T-cell (primary cell): ENCODE data around the gene COL8A2. TPM values are rescaled to one million over a fixed set of nuclear protein-coding genes. Genes with fewer than 3 reads are reported as not detected.

Experiments used
- ATAC-seq, 4 experiments: fragments of 200-7000 bp in 3 of 4; fragments of 150-1000 bp in 1 of 4; cut with Tn5 transposase; replicated peaks in 1 of 4; 1 replicate in 3 of 4; 2 replicates in 1 of 4; pipeline ENCODE4 v1.10.0; 2021; ENCODE audit warnings: moderate library complexity in 3 of 4, mild to moderate bottlenecking in 2 of 4, moderate number of reproducible peaks in 1 of 4
- CTCF ChIA-PET, 2 donors: fragments of 300-600 bp; sonication (Branson Sonifier 250); formaldehyde crosslinking; loops; one replicate each; lab custom pipeline; 2022; ENCODE audit warnings: antibody characterized with exemption in 2 of 2; lab: Charles Lee
- POLR2A ChIA-PET, 2 donors: fragments of 300-600 bp; sonication (Branson Sonifier 250); formaldehyde crosslinking; loops; one replicate each; lab custom pipeline; 2022; ENCODE audit warnings: antibody characterized with exemption in 2 of 2; lab: Charles Lee
- DNase-seq, 35 experiments: peaks; one replicate each; pipeline versions ENCODE4 v3.0.0 to v3.0.0-alpha.2; 2013 to 2023
- H3K27ac ChIP-seq: one replicate; pipeline ENCODE4 v1.5.1; 2013; ENCODE audit warnings: low read length
- H3K27me3 ChIP-seq, 2 experiments: replicated peaks in 1 of 2; 1 replicate in 1 of 2; 2 replicates in 1 of 2; pipeline versions ENCODE4 v1.6.1 to v1.7.0; 2013; ENCODE audit warnings: low read length in 1 of 2, mixed read lengths in 1 of 2; ENCODE audit not compliant: control insufficient read depth in 2 of 2, insufficient read depth in 2 of 2; ENCODE audit errors: extremely low read depth in 1 of 2
- H3K36me3 ChIP-seq, 2 donors: 1 replicate in 1 of 2; 2 replicates in 1 of 2; pipeline versions ENCODE4 v1.6.1 to v1.7.0; 2013; ENCODE audit warnings: low read length in 1 of 2; ENCODE audit not compliant: control insufficient read depth in 2 of 2, insufficient read depth in 1 of 2; ENCODE audit errors: extremely low read depth in 1 of 2
- H3K4me1 ChIP-seq, 2 experiments: 1 replicate in 1 of 2; 2 replicates in 1 of 2; pipeline versions ENCODE4 v1.6.1 to v1.7.0; 2013; ENCODE audit warnings: low read length in 2 of 2, mixed read lengths in 1 of 2; ENCODE audit not compliant: insufficient read depth in 2 of 2, control insufficient read depth in 1 of 2; ENCODE audit errors: extremely low read depth in 1 of 2
- H3K4me3 ChIP-seq, 2 donors: 1 replicate in 1 of 2; 2 replicates in 1 of 2; pipeline versions ENCODE4 v1.5.1 to v1.7.0; 2013; ENCODE audit warnings: mild to moderate bottlenecking in 2 of 2, low read length in 1 of 2, moderate library complexity in 1 of 2; ENCODE audit not compliant: control insufficient read depth in 1 of 2; ENCODE audit errors: extremely low read depth in 1 of 2
- H3K9me3 ChIP-seq: 2 replicates; pipeline ENCODE4 v1.7.0; 2013
- H3K27ac Mint-ChIP-seq, 2 donors: one replicate each; pipeline ENCODE4 v1.8.0; 2020 to 2021; ENCODE audit warnings: mild to moderate bottlenecking in 2 of 2, mixed read lengths in 2 of 2
- H3K27me3 Mint-ChIP-seq, 2 donors: one replicate each; pipeline ENCODE4 v1.8.0; 2021 to 2022; ENCODE audit warnings: mixed read lengths in 2 of 2
- H3K36me3 Mint-ChIP-seq: one replicate; pipeline ENCODE4 v1.8.0; 2021; ENCODE audit warnings: mixed read lengths
- H3K4me1 Mint-ChIP-seq, 3 donors: one replicate each; pipeline ENCODE4 v1.8.0; 2020 to 2022; ENCODE audit warnings: mixed read lengths in 3 of 3, mild to moderate bottlenecking in 1 of 3
- H3K4me3 Mint-ChIP-seq, 3 donors: one replicate each; pipeline ENCODE4 v1.8.0; 2020 to 2022; ENCODE audit warnings: mild to moderate bottlenecking in 3 of 3, mixed read lengths in 3 of 3, moderate library complexity in 3 of 3
- H3K9me3 Mint-ChIP-seq, 3 donors: one replicate each; pipeline ENCODE4 v1.8.0; 2020 to 2022; ENCODE audit warnings: mixed read lengths in 3 of 3
- WGBS: methylation state at CpG from one replicate; pipeline ENCODE4 v1.1.5; 2013; ENCODE audit warnings: missing lambda C conversion rate; ENCODE audit not compliant: insufficient coverage; 5-methylcytosine and 5-hydroxymethylcytosine counted together
- total RNA-seq, 35 experiments: library from RNA in 6 of 35; stranded (reverse) in 6 of 35; fragments of 120-200 nt in 1 of 35; gene quantifications; one replicate each; pipeline versions ENCODE4 v1.2.1 to v1.2.4 and lab custom pipeline; 2013 to 2026

The COL8A2 gene
- total RNA-seq, 5 donors from 2014 or later (not counting 1 experiment from before 2014, with no cell fraction given), result 0.08 to 0.15 (median 0.09) TPM; not detected in 1

DNA sequence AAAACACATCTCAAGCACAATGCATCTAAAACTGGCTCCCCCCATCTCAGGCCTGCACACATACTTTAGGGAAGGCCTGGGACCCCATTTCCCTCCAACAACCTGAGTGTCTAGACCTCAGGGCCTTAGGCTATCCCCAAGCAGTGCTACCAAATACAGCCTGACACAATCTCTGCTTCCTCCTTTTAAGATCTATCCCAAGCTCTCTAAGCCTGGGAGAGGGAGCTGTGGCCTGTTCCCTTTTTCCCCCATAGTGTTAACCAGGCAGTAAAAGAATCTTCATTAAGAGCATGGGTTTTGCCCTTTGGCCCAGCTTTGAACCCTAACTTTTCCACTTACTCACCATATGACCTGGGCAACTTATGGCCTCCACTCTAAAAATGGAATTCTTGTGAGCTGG, 10.8 kb upstream of the COL8A2 start:
- H3K4me3 Mint-ChIP-seq, result no peak overlapping the region
- ATAC-seq (no peak), DNase-seq (no peak)
- H3K27me3 ChIP-seq, result no peaks in the 10 kb centered on the region
- CTCF ChIA-PET, result interaction anchor here in 1 of 2 donors (0.6 to 1.6 kb wide), 2 partner anchors 146 to 150 kb away, joined by 3 to 5 read pairs; no protein-coding TSS in a partner anchor
- no peak overlapping the region for H3K4me3 ChIP-seq
- peaks cover 11 to 40% of the 10 kb centered on the region in 2 donors for H3K36me3 ChIP-seq
- H3K27me3 Mint-ChIP-seq, result no peaks in the 10 kb centered on the region
- POLR2A ChIA-PET, result no interaction called here
- H3K27ac Mint-ChIP-seq, result peak overlapping the region in 1 of 2 donors; percentile 77
- H3K4me1 Mint-ChIP-seq, result peaks cover 7 to 10% (median 8%) of the 10 kb centered on the region in 3 donors
- no peak overlapping the region for H3K27ac ChIP-seq
- no peaks in the 10 kb centered on the region for H3K4me1 ChIP-seq
- H3K9me3 Mint-ChIP-seq, result no peaks in the 10 kb centered on the region
- peaks cover 28% of the 10 kb centered on the region for H3K36me3 Mint-ChIP-seq
- H3K9me3 ChIP-seq, result no peaks in the 10 kb centered on the region

DNA sequence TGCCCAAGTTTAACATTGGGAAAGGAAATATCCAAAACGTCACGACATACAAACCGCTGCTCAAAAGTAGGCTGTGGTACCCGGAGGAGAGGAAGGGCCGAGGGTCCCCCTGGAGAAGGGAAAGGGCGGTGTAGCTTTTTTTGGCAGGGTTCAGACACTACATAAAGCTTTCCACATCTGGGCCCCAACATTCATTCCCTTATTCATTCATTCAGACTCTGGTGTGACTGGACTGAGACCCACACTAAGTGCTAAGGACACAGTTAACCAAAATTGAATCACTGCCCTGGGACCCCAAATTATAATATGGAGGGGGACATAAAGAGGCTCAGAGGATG, 10.3 kb upstream of the COL8A2 start:
- H3K27ac ChIP-seq, result no peak overlapping the region
- H3K4me3 Mint-ChIP-seq, result no peak overlapping the region
- no peaks in the 10 kb centered on the region for H3K9me3 ChIP-seq
- DNase-seq (no peak), ATAC-seq (no peak)
- ChIA-PET POLR2A (interaction anchor here (0.5 to 0.6 kb wide), 3 partner anchors 14 to 140 kb away, joined by 3 to 5 read pairs (median 4); partner anchors contain the start of gene TRAPPC3 (in 1 of the 2)), CTCF (interaction anchor here in 1 of 2 donors (0.6 to 1.6 kb wide), 5 partner anchors 25 to 191 kb away, joined by 3 to 5 read pairs (median 3); no protein-coding TSS in a partner anchor)
- peaks cover 11 to 40% of the 10 kb centered on the region in 2 donors for H3K36me3 ChIP-seq
- H3K9me3 Mint-ChIP-seq, result no peaks in the 10 kb centered on the region
- H3K27me3 ChIP-seq, result no peaks in the 10 kb centered on the region
- peaks cover 4 to 7% (median 6%) of the 10 kb centered on the region in 3 donors for H3K4me1 Mint-ChIP-seq
- H3K27ac Mint-ChIP-seq, result peak overlapping the region in 1 of 2 donors; percentile 23
- no peak overlapping the region for H3K4me3 ChIP-seq
- H3K27me3 Mint-ChIP-seq, result no peaks in the 10 kb centered on the region
- peaks cover 28% of the 10 kb centered on the region for H3K36me3 Mint-ChIP-seq
- H3K4me1 ChIP-seq, result no peaks in the 10 kb centered on the region
- 80% methylated on average over 1 of the region's 6 CpGs for WGBS

DNA sequence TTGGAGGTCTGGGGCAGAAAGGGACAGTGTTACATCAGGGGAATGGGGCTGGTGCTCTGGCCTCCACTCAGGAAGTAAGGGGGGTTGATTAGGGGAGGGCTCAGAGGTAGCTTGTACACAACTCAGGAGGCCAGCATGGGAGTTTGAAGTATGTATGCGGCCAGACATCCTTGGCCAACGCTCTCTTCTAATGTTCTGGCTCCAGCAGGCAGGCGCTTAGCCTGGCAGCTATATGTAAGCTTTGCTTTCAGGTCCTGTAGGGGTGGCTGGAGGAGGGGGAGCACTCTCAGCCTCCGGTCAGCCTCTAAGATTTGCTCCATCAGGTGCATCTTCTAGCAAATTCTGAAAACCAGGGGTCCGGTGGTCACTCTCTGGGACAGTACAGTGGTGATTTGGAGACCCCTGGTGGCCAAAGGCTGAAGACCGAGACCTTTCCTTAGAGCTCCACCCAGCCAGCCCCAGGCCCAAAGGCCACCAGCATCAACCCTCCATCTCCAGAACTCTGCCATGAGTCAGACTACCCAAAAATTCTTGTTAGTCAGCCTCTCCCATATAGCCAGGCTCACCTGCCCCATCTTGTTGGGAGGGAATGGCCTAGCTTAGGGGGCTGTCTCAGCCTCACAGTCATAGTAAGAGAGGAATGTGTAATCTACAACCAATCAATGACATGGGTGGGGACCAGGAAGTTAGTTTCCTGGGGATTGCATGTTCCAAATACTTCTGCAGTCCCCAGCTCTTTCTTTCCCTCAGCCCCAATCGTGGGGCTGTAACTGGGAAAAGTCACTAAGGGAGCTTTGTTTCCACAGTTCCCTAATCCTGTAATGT, 9.7 kb upstream of the COL8A2 start:
- Histone ChIP-seq H3K9me3 (no peaks in the 10 kb centered on the region), H3K4me1 (no peaks in the 10 kb centered on the region), H3K36me3 (peaks cover 11 to 35% of the 10 kb centered on the region in 2 donors), H3K27me3 (no peaks in the 10 kb centered on the region), H3K4me3 (no peak overlapping the region), H3K27ac (no peak overlapping the region)
- peaks cover 3 to 6% (median 4%) of the 10 kb centered on the region in 3 donors for H3K4me1 Mint-ChIP-seq
- ChIA-PET POLR2A (interaction anchor here (0.5 to 0.6 kb wide), 4 partner anchors 12 to 141 kb away, joined by 3 to 5 read pairs (median 4); partner anchors contain the start of gene TRAPPC3 (in 1 of the 2)), CTCF (interaction anchor here in 1 of 2 donors (0.6 to 1.6 kb wide), 5 partner anchors 24 to 192 kb away, joined by 3 to 5 read pairs (median 5); no protein-coding TSS in a partner anchor)
- peaks cover 24% of the 10 kb centered on the region for H3K36me3 Mint-ChIP-seq
- H3K4me3 Mint-ChIP-seq, result no peak overlapping the region
- H3K27me3 Mint-ChIP-seq, result no peaks in the 10 kb centered on the region
- ATAC-seq, result peak; percentile 49 to 68 (median 55)
- no peaks in the 10 kb centered on the region for H3K9me3 Mint-ChIP-seq
- H3K27ac Mint-ChIP-seq, result peak overlapping the region in 1 of 2 donors; percentile 68
- DNase-seq, result peak in 4 of 35 experiments; percentile 21 to 53 (median 33)
- 98% methylated on average over 4 of the region's 7 CpGs for WGBS

DNA sequence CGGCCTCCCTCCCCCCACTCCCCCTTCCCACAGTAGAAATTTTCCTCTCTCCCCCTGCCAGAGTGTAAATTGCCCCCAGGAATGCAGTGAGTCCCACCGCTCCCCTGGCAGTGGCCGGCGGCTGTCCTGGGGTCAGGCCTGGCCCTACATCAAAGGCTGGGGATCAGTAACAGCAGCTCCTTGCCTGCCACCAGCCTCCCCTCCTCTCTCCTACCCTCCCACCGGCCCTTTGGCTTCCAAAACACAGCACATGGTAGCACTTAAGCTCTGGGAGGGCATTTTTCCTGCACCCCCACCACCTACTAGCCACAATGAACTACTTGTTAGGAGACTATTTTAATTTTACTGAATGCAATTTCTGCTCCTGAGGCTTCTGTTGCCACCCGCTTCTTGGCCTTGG, 9.0 kb upstream of the COL8A2 start:
- ChIA-PET POLR2A (no interaction called here), CTCF (interaction anchor here in 1 of 2 donors (0.6 to 1.6 kb wide), 3 partner anchors 34 to 54 kb away, joined by 5 to 6 read pairs (median 5); no protein-coding TSS in a partner anchor)
- Mint-ChIP-seq H3K4me3 (no peak overlapping the region), H3K9me3 (no peaks in the 10 kb centered on the region), H3K27ac (no peak overlapping the region), H3K4me1 (peaks cover 3 to 6% (median 4%) of the 10 kb centered on the region in 3 donors), H3K36me3 (peaks cover 21% of the 10 kb centered on the region), H3K27me3 (no peaks in the 10 kb centered on the region)
- Histone ChIP-seq H3K36me3 (peaks cover 11 to 29% of the 10 kb centered on the region in 2 donors), H3K4me3 (no peak overlapping the region), H3K9me3 (no peaks in the 10 kb centered on the region), H3K4me1 (no peaks in the 10 kb centered on the region), H3K27me3 (no peaks in the 10 kb centered on the region), H3K27ac (no peak overlapping the region)
- 98% methylated on average over 4 of the region's 6 CpGs for WGBS
- DNase-seq (no peak), ATAC-seq (no peak)

DNA sequence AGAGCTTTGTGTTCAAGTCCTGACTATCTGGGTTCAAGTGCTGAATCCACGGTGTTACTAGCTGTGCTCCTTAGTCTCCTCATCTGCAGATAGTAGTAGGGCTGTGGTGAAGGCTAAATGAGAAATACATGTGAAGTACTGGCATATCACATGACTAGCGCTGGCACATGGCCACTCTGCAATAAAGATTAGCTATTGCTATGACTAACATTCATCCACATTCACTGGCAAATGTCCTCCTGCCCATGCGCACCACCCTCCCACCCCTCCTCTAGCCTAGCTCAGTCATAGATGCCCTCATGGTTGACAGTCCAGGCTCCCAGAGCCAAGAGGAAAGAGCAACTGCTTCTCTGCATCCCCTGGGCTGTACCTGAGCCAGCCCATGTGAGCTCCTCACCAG, 8.5 kb upstream of the COL8A2 start:
- H3K4me1 Mint-ChIP-seq, result peaks cover 3 to 6% (median 4%) of the 10 kb centered on the region in 3 donors
- H3K27me3 ChIP-seq, result no peaks in the 10 kb centered on the region
- H3K9me3 Mint-ChIP-seq, result no peaks in the 10 kb centered on the region
- no peak overlapping the region for H3K4me3 Mint-ChIP-seq
- ChIA-PET CTCF (interaction anchor here (0.5 to 1.6 kb wide), 4 partner anchors 30 to 1180 kb away, joined by 3 to 6 read pairs (median 5); no protein-coding TSS in a partner anchor), POLR2A (no interaction called here)
- peaks cover 19% of the 10 kb centered on the region for H3K36me3 Mint-ChIP-seq
- H3K27me3 Mint-ChIP-seq, result no peaks in the 10 kb centered on the region
- H3K9me3 ChIP-seq, result no peaks in the 10 kb centered on the region
- no peak overlapping the region for H3K27ac ChIP-seq
- ATAC-seq (no peak), DNase-seq (no peak)
- 89% methylated on average over 1 of the region's 3 CpGs for WGBS
- H3K36me3 ChIP-seq, result peaks cover 11 to 28% of the 10 kb centered on the region in 2 donors
- no peak overlapping the region for H3K4me3 ChIP-seq
- no peaks in the 10 kb centered on the region for H3K4me1 ChIP-seq
- no peak overlapping the region for H3K27ac Mint-ChIP-seq

DNA sequence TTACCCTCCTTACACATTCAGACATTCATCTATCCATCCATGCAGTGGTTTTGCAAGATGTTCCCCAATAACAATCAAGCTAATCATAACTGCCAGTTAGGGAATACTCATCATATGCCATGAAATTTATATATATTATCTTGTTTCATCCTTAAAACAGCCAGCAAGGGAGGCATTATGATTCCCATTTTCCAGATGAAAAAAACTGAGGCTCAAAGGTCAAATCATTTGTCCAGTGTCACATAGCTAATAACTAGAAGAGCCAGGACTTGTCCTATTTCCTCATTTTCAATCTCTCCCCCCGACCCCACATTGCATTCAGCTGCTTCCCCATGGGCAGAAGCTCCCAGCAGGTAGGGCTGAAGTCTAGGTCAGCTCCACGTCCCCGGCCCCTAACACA, 7.0 kb upstream of the COL8A2 start:
- H3K27me3 ChIP-seq, result peaks cover 0 to under 1% of the 10 kb centered on the region in 2 experiments
- peaks cover 3 to 6% (median 4%) of the 10 kb centered on the region in 3 donors for H3K4me1 Mint-ChIP-seq
- peaks cover under 1 to 14% of the 10 kb centered on the region in 2 donors for H3K36me3 ChIP-seq
- no peak overlapping the region for H3K4me3 Mint-ChIP-seq
- no peaks in the 10 kb centered on the region for H3K9me3 Mint-ChIP-seq
- no peak for ATAC-seq
- 40% methylated on average over 1 of the region's 3 CpGs for WGBS
- H3K27me3 Mint-ChIP-seq, result no peaks in the 10 kb centered on the region
- DNase-seq, result no peak
- peaks cover 6% of the 10 kb centered on the region for H3K36me3 Mint-ChIP-seq
- H3K27ac Mint-ChIP-seq, result no peak overlapping the region
- ChIA-PET CTCF (interaction anchor here in 1 of 2 donors (0.6 kb wide), 1 partner anchor 63 kb away, joined by 4 read pairs; no protein-coding TSS in a partner anchor), POLR2A (no interaction called here)
- no peaks in the 10 kb centered on the region for H3K9me3 ChIP-seq
- H3K4me1 ChIP-seq, result peaks cover under 1 to 3% of the 10 kb centered on the region in 2 experiments
- H3K4me3 ChIP-seq, result no peak overlapping the region
- H3K27ac ChIP-seq, result no peak overlapping the region
